ENCODE measurements around the gene PPP6R1. TPM values are rescaled to one million over a fixed set of nuclear protein-coding genes. Genes with fewer than 3 reads are reported as not detected.

Gene PPP6R1
- polyA plus RNA-seq, 1 of the 3 experiments (the other 2 are of a cell fraction), result 47.8 TPM

DNA sequence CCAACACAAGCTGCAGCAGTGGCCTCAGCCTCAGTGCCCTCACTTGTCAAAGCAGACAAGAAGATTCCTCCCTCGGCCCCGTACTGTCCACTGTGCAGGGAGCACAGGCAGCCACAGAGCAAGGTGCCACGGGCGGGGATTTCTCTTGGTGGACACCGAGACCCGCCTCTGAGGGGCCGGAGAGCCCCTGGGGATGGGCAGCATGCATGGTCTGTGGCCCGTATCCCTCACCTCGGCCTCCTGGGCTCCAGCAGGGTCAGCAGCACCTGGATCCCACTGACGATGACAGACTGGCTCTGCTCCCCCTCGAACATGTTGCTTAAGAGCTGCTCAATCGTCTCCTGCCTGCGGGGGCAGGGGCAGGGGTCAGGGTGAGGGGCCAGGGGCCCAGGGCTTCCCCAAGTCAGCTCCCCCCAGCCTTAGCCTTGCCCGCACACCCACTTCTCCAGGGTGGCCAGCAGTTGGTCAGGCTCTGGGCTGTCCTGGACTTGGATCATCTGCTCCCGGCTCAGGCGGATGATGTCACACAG lies 16.8 kb downstream of the PPP6R1 start:
- H3K9ac ChIP-seq, result no peak overlapping the region
- no peak overlapping the region for H2AFZ ChIP-seq (ENCODE audit: low read depth)
- H3K4me1 ChIP-seq (ENCODE audit: control insufficient read depth in 1 of 2, insufficient read depth in 2 of 2, low read depth in 1 of 2, low read length in 1 of 2), result peaks cover 0 to 1% of the 10 kb centered on the region in 2 experiments; a peak in 1 of 4 replicates
- no peak for TF ChIP-seq FOXJ3 (CRISPR knock-in tag; IDR thresholded peaks at IDR 0.05)
- no peak for TF ChIP-seq POLR2AphosphoS5 (IDR thresholded peaks at IDR 0.05; ENCODE audit: low read depth, low read length)
- TF ChIP-seq JUND (IDR thresholded peaks at IDR 0.05), result no peak
- no peak for TF ChIP-seq RAD21 (IDR thresholded peaks at IDR 0.05; ENCODE audit: low read length)
- no peak for TF ChIP-seq EP300 (IDR thresholded peaks at IDR 0.05; ENCODE audit: borderline replicate concordance in 1 of 2, low read depth in 1 of 2, low read length in 1 of 2)
- no peak for TF ChIP-seq YY1 (IDR thresholded peaks at IDR 0.05; ENCODE audit: low read depth)
- TF ChIP-seq GATA2 (CRISPR knock-in tag; IDR thresholded peaks at IDR 0.05), result no peak
- TF ChIP-seq, protein P1, sequence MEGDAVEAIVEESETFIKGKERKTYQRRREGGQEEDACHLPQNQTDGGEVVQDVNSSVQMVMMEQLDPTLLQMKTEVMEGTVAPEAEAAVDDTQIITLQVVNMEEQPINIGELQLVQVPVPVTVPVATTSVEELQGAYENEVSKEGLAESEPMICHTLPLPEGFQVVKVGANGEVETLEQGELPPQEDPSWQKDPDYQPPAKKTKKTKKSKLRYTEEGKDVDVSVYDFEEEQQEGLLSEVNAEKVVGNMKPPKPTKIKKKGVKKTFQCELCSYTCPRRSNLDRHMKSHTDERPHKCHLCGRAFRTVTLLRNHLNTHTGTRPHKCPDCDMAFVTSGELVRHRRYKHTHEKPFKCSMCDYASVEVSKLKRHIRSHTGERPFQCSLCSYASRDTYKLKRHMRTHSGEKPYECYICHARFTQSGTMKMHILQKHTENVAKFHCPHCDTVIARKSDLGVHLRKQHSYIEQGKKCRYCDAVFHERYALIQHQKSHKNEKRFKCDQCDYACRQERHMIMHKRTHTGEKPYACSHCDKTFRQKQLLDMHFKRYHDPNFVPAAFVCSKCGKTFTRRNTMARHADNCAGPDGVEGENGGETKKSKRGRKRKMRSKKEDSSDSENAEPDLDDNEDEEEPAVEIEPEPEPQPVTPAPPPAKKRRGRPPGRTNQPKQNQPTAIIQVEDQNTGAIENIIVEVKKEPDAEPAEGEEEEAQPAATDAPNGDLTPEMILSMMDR (IDR thresholded peaks at IDR 0.05), result no peak
- TF ChIP-seq SMC3 (IDR thresholded peaks at IDR 0.05; ENCODE audit: low read depth, low read length), result no peak
- TF ChIP-seq, protein P2, sequence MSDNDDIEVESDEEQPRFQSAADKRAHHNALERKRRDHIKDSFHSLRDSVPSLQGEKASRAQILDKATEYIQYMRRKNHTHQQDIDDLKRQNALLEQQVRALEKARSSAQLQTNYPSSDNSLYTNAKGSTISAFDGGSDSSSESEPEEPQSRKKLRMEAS (IDR thresholded peaks at IDR 0.05; ENCODE audit: low read depth), result no peak
- TF ChIP-seq, protein P3, sequence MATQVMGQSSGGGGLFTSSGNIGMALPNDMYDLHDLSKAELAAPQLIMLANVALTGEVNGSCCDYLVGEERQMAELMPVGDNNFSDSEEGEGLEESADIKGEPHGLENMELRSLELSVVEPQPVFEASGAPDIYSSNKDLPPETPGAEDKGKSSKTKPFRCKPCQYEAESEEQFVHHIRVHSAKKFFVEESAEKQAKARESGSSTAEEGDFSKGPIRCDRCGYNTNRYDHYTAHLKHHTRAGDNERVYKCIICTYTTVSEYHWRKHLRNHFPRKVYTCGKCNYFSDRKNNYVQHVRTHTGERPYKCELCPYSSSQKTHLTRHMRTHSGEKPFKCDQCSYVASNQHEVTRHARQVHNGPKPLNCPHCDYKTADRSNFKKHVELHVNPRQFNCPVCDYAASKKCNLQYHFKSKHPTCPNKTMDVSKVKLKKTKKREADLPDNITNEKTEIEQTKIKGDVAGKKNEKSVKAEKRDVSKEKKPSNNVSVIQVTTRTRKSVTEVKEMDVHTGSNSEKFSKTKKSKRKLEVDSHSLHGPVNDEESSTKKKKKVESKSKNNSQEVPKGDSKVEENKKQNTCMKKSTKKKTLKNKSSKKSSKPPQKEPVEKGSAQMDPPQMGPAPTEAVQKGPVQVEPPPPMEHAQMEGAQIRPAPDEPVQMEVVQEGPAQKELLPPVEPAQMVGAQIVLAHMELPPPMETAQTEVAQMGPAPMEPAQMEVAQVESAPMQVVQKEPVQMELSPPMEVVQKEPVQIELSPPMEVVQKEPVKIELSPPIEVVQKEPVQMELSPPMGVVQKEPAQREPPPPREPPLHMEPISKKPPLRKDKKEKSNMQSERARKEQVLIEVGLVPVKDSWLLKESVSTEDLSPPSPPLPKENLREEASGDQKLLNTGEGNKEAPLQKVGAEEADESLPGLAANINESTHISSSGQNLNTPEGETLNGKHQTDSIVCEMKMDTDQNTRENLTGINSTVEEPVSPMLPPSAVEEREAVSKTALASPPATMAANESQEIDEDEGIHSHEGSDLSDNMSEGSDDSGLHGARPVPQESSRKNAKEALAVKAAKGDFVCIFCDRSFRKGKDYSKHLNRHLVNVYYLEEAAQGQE (IDR thresholded peaks at IDR 0.05; ENCODE audit: low read depth, low read length), result no peak
- TF ChIP-seq, protein P4, sequence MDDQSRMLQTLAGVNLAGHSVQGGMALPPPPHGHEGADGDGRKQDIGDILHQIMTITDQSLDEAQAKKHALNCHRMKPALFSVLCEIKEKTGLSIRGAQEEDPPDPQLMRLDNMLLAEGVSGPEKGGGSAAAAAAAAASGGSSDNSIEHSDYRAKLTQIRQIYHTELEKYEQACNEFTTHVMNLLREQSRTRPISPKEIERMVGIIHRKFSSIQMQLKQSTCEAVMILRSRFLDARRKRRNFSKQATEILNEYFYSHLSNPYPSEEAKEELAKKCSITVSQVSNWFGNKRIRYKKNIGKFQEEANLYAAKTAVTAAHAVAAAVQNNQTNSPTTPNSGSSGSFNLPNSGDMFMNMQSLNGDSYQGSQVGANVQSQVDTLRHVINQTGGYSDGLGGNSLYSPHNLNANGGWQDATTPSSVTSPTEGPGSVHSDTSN (IDR thresholded peaks at IDR 0.05), result no peak
- TF ChIP-seq, protein P5, sequence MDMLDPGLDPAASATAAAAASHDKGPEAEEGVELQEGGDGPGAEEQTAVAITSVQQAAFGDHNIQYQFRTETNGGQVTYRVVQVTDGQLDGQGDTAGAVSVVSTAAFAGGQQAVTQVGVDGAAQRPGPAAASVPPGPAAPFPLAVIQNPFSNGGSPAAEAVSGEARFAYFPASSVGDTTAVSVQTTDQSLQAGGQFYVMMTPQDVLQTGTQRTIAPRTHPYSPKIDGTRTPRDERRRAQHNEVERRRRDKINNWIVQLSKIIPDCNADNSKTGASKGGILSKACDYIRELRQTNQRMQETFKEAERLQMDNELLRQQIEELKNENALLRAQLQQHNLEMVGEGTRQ (IDR thresholded peaks at IDR 0.05; ENCODE audit: borderline replicate concordance, low read depth, low read length), result no peak
- no peak for TF ChIP-seq ELF1 (IDR thresholded peaks at IDR 0.05)
- TF ChIP-seq RFX5 (IDR thresholded peaks at IDR 0.05; ENCODE audit: low read length), result no peak
- TF ChIP-seq, protein P6, sequence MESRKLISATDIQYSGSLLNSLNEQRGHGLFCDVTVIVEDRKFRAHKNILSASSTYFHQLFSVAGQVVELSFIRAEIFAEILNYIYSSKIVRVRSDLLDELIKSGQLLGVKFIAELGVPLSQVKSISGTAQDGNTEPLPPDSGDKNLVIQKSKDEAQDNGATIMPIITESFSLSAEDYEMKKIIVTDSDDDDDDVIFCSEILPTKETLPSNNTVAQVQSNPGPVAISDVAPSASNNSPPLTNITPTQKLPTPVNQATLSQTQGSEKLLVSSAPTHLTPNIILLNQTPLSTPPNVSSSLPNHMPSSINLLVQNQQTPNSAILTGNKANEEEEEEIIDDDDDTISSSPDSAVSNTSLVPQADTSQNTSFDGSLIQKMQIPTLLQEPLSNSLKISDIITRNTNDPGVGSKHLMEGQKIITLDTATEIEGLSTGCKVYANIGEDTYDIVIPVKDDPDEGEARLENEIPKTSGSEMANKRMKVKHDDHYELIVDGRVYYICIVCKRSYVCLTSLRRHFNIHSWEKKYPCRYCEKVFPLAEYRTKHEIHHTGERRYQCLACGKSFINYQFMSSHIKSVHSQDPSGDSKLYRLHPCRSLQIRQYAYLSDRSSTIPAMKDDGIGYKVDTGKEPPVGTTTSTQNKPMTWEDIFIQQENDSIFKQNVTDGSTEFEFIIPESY (IDR thresholded peaks at IDR 0.05; ENCODE audit: borderline replicate concordance, low read depth), result no peak
- TF ChIP-seq EZH2phosphoT487 (IDR thresholded peaks at IDR 0.05; ENCODE audit: borderline replicate concordance, low read depth), result no peak
- no peak for TF ChIP-seq MXI1 (IDR thresholded peaks at IDR 0.05; ENCODE audit: low read depth, low read length)
- H3K36me3 ChIP-seq (replicated peaks in 1 of 2; ENCODE audit: control insufficient read depth in 1 of 2, insufficient read depth in 2 of 2, low read length in 1 of 2), result peaks cover 22 to 64% of the 10 kb centered on the region in 2 experiments
- ChIA-PET POLR2A (no interaction called here), CTCF (interaction anchor here (1.4 to 1.7 kb wide), 2 partner anchors 13 to 41 kb away, joined by 3 to 6 read pairs; no protein-coding TSS in a partner anchor)
- no peaks in the 10 kb centered on the region for H3F3A ChIP-seq (replicated peaks; ENCODE audit: insufficient read depth)
- no peak overlapping the region for H3K4me3 ChIP-seq (ENCODE audit: low read depth in 2 of 2, low read length in 1 of 2)
- peaks cover 1% of the 10 kb centered on the region; the same call in 1 of the 2 replicates for H3K79me2 ChIP-seq (ENCODE audit: insufficient read depth)
- H3K27ac ChIP-seq (ENCODE audit: low read depth in 2 of 2, low read length in 1 of 2), result no peak overlapping the region
- H4K20me1 ChIP-seq (ENCODE audit: insufficient read depth), result peaks cover 6% of the 10 kb centered on the region
- DNase-seq, result no peak
- H3K9me3 ChIP-seq, result no peaks in the 10 kb centered on the region
- H3K27me3 ChIP-seq (ENCODE audit: insufficient read depth), result no peaks in the 10 kb centered on the region
- 92% methylated on average over 10 of the region's 16 CpGs for WGBS (ENCODE audit: low lambda C conversion rate)
- no peaks in the 10 kb centered on the region for H3K9me2 ChIP-seq
- no peak overlapping the region for H3K4me2 ChIP-seq

Data from SK-N-SH (cell line).